PC-3 (cell line): Measurements from ENCODE around the gene TEKT5.

Experiments used
- CTCF ChIP-seq: fragments of 300-600 bp; sonication (generic); conservative IDR thresholded peaks from 2 replicates; pipeline ENCODE4 v1.5.1; 2017; ENCODE audit warnings: antibody characterized with exemption, low read depth, mild to moderate bottlenecking, low read length
- EZH2 ChIP-seq: fragments of 300-600 bp; sonication (generic); IDR thresholded peaks from one replicate; pipeline ENCODE4 v1.6.1; 2017; ENCODE audit warnings: antibody characterized with exemption, mild to moderate bottlenecking, low read length; ENCODE audit not compliant: unreplicated experiment

- no peak for TF ChIP-seq CTCF
- no peak for TF ChIP-seq EZH2
Measured at GRCh38 chr16:10666291-10666690, 28.4 kb downstream of the TEKT5 start.
